HG03432 (cell line): ENCODE measurements around the gene LPAR5.

Source experiments
- ATAC-seq: cut with Tn5 transposase; IDR thresholded peaks from one replicate; pipeline ENCODE4 v1.9.1; 2021; ENCODE audit warnings: mild to moderate bottlenecking, moderate library complexity; ENCODE audit not compliant: unreplicated experiment

LPAR5 gene

GRCh38 chr12:6635856-6636531 lies at the start of gene LPAR5:
TSS of gene LPAR5 (minus strand) at chr12:6635959. CDS start at chr12:6621248, 14,711 bp downstream.
- peak; percentile 53 for ATAC-seq

- no peak for ATAC-seq
Observed at GRCh38 chr12:6684609-6685008, 48.9 kb upstream of the LPAR5 start.

GRCh38 chr12:6676962-6677361 lies 41.2 kb upstream of the LPAR5 start:
- ATAC-seq: no peak

GRCh38 chr12:6672143-6672542 lies 36.4 kb upstream of the LPAR5 start:
- no peak for ATAC-seq

- no peak for ATAC-seq
Observed at GRCh38 chr12:6667559-6668210, 31.9 kb upstream of the LPAR5 start.

GRCh38 chr12:6666211-6666610 lies 30.5 kb upstream of the LPAR5 start:
- ATAC-seq: no peak

- ATAC-seq: no peak
Observed at GRCh38 chr12:6664902-6665301, 29.1 kb upstream of the LPAR5 start.

- ATAC-seq: peak; percentile 94
Observed at GRCh38 chr12:6662906-6663742, 27.4 kb upstream of the LPAR5 start, which contains the start of gene ING4. TSS of gene ING4 (minus strand) at chr12:6663119. CDS start at chr12:6663101, 18 bp downstream.

- no peak for ATAC-seq
Observed at GRCh38 chr12:6662602-6662905, 26.8 kb upstream of the LPAR5 start.

- no peak for ATAC-seq
Observed at GRCh38 chr12:6653987-6654386, 18.2 kb upstream of the LPAR5 start.

GRCh38 chr12:6653342-6653741 lies 17.6 kb upstream of the LPAR5 start:
- ATAC-seq: no peak

- no peak for ATAC-seq
Observed at GRCh38 chr12:6652391-6652790, 16.6 kb upstream of the LPAR5 start.

GRCh38 chr12:6650832-6651231 lies 15.1 kb upstream of the LPAR5 start:
- ATAC-seq: no peak

- ATAC-seq: no peak
Observed at GRCh38 chr12:6647083-6647604, 11.4 kb upstream of the LPAR5 start, which contains the start of gene ACRBP. TSS of gene ACRBP (minus strand) at chr12:6647432. CDS start at chr12:6647366, 66 bp downstream.

GRCh38 chr12:6646276-6647082 lies 10.7 kb upstream of the LPAR5 start:
- ATAC-seq: no peak

GRCh38 chr12:6644903-6645302 lies 9.1 kb upstream of the LPAR5 start:
- no peak for ATAC-seq

GRCh38 chr12:6644257-6644596 lies 8.5 kb upstream of the LPAR5 start:
- ATAC-seq: no peak

GRCh38 chr12:6643569-6644256 lies 8.0 kb upstream of the LPAR5 start:
- no peak for ATAC-seq

- no peak for ATAC-seq
Observed at GRCh38 chr12:6641131-6641530, 5.4 kb upstream of the LPAR5 start.

- ATAC-seq: no peak
Observed at GRCh38 chr12:6640497-6640896, 4.7 kb upstream of the LPAR5 start.
